HCT116 (cell line): ENCODE data around the gene ARHGEF37. TPM values are rescaled to one million over a fixed set of nuclear protein-coding genes. Genes with fewer than 3 reads are reported as not detected.

Experiments
- ATAC-seq: fragments of 200-7000 bp; cut with Tn5 transposase; 2 replicates; pipeline ENCODE4 v1.9.1; 2020; ENCODE audit warnings: mild to moderate bottlenecking, moderate library complexity
- BruUV-seq: library from RNA; stranded (reverse); fragments of 400-500 nt; replicated peaks from 2 replicates; lab custom pipeline; 2021; lab: Mats Ljungman, UMichigan
- CTCF ChIA-PET: fragments of 300-600 bp; sonication (Branson Sonifier 250); formaldehyde crosslinking; loops from one replicate; lab custom pipeline; 2021; ENCODE audit warnings: antibody characterized with exemption; lab: Charles Lee
- POLR2A ChIA-PET: fragments of 300-600, 350-600 bp; sonication (Branson Sonifier 250); formaldehyde crosslinking; loops from one replicate; lab custom pipeline; 2021; ENCODE audit warnings: antibody characterized with exemption; lab: Charles Lee
- RAD21 ChIA-PET, 2 experiments: fragments of 300-600 bp; sonication (Branson Sonifier 250); formaldehyde crosslinking; loops; one replicate each; lab custom pipeline; 2023; ENCODE audit warnings: low total read pairs in 2 of 2; ENCODE audit not compliant: uncharacterized antibody in 2 of 2, unreplicated experiment in 2 of 2, low non-redundant PET in 1 of 2; lab: Charles Lee
- DNase-seq: peaks from one replicate; pipeline ENCODE4 v3.0.0-alpha.2; 2010; ENCODE audit warnings: low read depth, low spot score
- H2AFZ ChIP-seq: fragments of 200-600 bp; shearing (Covaris generic), sonication (generic); 2 replicates; pipeline ENCODE4 v1.6.1; 2017; ENCODE audit warnings: low read depth, mixed run types, mixed read lengths, antibody characterized with exemption, low read length; ENCODE audit not compliant: poor library complexity, severe bottlenecking
- H3K27ac ChIP-seq: 2 replicates; pipeline ENCODE4 v1.5.1; 2012; ENCODE audit warnings: low read depth, low read length
- H3K27me3 ChIP-seq: fragments of 200-600 bp; sonication (generic); 2 replicates; pipeline ENCODE4 v1.6.1; 2016; ENCODE audit warnings: mixed run types, low read length, mixed read lengths; ENCODE audit not compliant: insufficient read depth
- H3K36me3 ChIP-seq, 2 experiments: fragments of 200-500 bp in 1 of 2; fragments of 200-600 bp in 1 of 2; sonication (Bioruptor generic) in 1 of 2; sonication (generic) in 1 of 2; 2 replicates each; pipeline versions ENCODE4 v1.5.1 to v1.6.1; 2014 to 2016; ENCODE audit warnings: low read length in 2 of 2, inconsistent platforms in 1 of 2, mixed read lengths in 1 of 2, mixed run types in 1 of 2; ENCODE audit not compliant: insufficient read depth in 2 of 2, control insufficient read depth in 1 of 2
- H3K4me1 ChIP-seq, 2 experiments: fragments of 200-600 bp in 1 of 2; sonication (generic) in 1 of 2; 2 replicates each; pipeline versions ENCODE4 v1.5.1 to v1.6.1; 2012 to 2017; ENCODE audit warnings: low read length in 2 of 2, inconsistent platforms in 1 of 2, mild to moderate bottlenecking in 1 of 2, mixed read lengths in 1 of 2, mixed run types in 1 of 2, moderate library complexity in 1 of 2; ENCODE audit not compliant: insufficient read depth in 2 of 2, control insufficient read depth in 1 of 2
- H3K4me2 ChIP-seq: fragments of 200-600 bp; sonication (generic); 2 replicates; pipeline ENCODE4 v1.6.1; 2017; ENCODE audit warnings: mixed run types, low read length, mixed read lengths
- H3K4me3 ChIP-seq, 2 experiments: fragments of 200-600 bp in 1 of 2; sonication (generic) in 1 of 2; replicated peaks in 1 of 2; 2 replicates each; pipeline ENCODE4 v1.5.1; 2011 to 2016; ENCODE audit warnings: low read length in 2 of 2, control low read depth in 1 of 2, low read depth in 1 of 2, mild to moderate bottlenecking in 1 of 2, mixed read lengths in 1 of 2, mixed run types in 1 of 2
- H3K79me2 ChIP-seq: fragments of 200-600 bp; sonication (generic); 2 replicates; pipeline ENCODE4 v1.6.1; 2017; ENCODE audit warnings: mild to moderate bottlenecking, mixed run types, low read length, moderate library complexity, mixed read lengths; ENCODE audit not compliant: insufficient read depth
- H3K9ac ChIP-seq: fragments of 200-600 bp; sonication (generic); 2 replicates; pipeline ENCODE4 v1.6.1; 2016; ENCODE audit warnings: low read length, mixed read lengths
- H3K9me2 ChIP-seq: fragments of 200-600 bp; sonication (generic), shearing (Covaris generic); 2 replicates; pipeline ENCODE4 v1.6.1; 2017; ENCODE audit warnings: mixed run types, mild to moderate bottlenecking, moderate library complexity; ENCODE audit not compliant: insufficient read depth
- H3K9me3 ChIP-seq, 2 experiments: fragments of 200-500 bp in 1 of 2; fragments of 200-600 bp in 1 of 2; sonication (Bioruptor generic) in 1 of 2; sonication (generic) in 1 of 2; 2 replicates each; pipeline ENCODE4 v1.6.1; 2014 to 2017; ENCODE audit warnings: low read length in 2 of 2, mixed read lengths in 2 of 2, inconsistent platforms in 1 of 2, low read depth in 1 of 2, mild to moderate bottlenecking in 1 of 2, mixed run types in 1 of 2, moderate library complexity in 1 of 2; ENCODE audit not compliant: control insufficient read depth in 1 of 2, insufficient read depth in 1 of 2
- H4K20me1 ChIP-seq: fragments of 200-600 bp; sonication (generic), shearing (Covaris generic); 2 replicates; pipeline ENCODE4 v1.6.1; 2017; ENCODE audit warnings: mixed run types, mild to moderate bottlenecking, moderate library complexity; ENCODE audit not compliant: insufficient read depth
- CBX3 ChIP-seq: IDR thresholded peaks from 2 replicates; pipeline ENCODE4 v1.6.1; 2012; ENCODE audit warnings: low read depth
- CEBPB ChIP-seq: IDR thresholded peaks from 2 replicates; pipeline ENCODE4 v1.6.1; 2012; ENCODE audit warnings: low read depth
- FOSL1 ChIP-seq: IDR thresholded peaks from 2 replicates; pipeline ENCODE4 v1.6.1; 2012; ENCODE audit warnings: low read depth
- POLR2A ChIP-seq: IDR thresholded peaks from 2 replicates; pipeline ENCODE4 v1.7.0; 2011; ENCODE audit warnings: borderline replicate concordance; ENCODE audit not compliant: insufficient read depth, insufficient read length; ENCODE audit errors: extremely low read depth
- POLR2AphosphoS5 ChIP-seq: IDR thresholded peaks from 2 replicates; pipeline ENCODE4 v1.6.1; 2011; ENCODE audit warnings: mild to moderate bottlenecking, low read depth, low read length, moderate library complexity
- SIN3A ChIP-seq: IDR thresholded peaks from 2 replicates; pipeline ENCODE4 v1.6.1; 2012; ENCODE audit warnings: low read depth
- SP1 ChIP-seq: IDR thresholded peaks from 2 replicates; pipeline ENCODE4 v1.6.1; 2012; ENCODE audit warnings: low read depth
- ZFX ChIP-seq: fragments of 450-650 bp; IDR thresholded peaks from 2 replicates; pipeline ENCODE4 v1.6.1; 2017
- intact Hi-C: fragments of 100-400 bp; cut with micrococcal nuclease; formaldehyde crosslinking; loops from 2 replicates; pipeline ENCODE4 v1.10.0; 2022
- total RNA-seq: library from RNA; stranded (reverse); gene quantifications from one replicate; pipeline ENCODE4 v1.2.1, GENCODE V29; 2021; ENCODE audit not compliant: unreplicated experiment
- TF ChIP-seq, protein P1 (sequence below), 3 experiments: fragments of 200-600 bp in 1 of 3; sonication (generic) in 1 of 3; IDR thresholded peaks in 2 of 3; conservative IDR thresholded peaks in 1 of 3; 2 replicates each; pipeline ENCODE4 v1.5.1; 2012 to 2017; ENCODE audit warnings: low read depth in 2 of 3, low read length in 2 of 3, antibody characterized with exemption in 1 of 3, borderline replicate concordance in 1 of 3, control low read depth in 1 of 3, mild to moderate bottlenecking in 1 of 3, mixed read lengths in 1 of 3, mixed run types in 1 of 3, moderate library complexity in 1 of 3; ENCODE audit not compliant: insufficient read depth in 1 of 3
- TF ChIP-seq, protein P2 (sequence below): IDR thresholded peaks from 2 replicates; pipeline ENCODE4 v1.6.1; 2012
- TF ChIP-seq, protein P3 (sequence below): IDR thresholded peaks from 2 replicates; pipeline ENCODE4 v1.6.1; 2012; ENCODE audit warnings: low read depth
- TF ChIP-seq, protein P4 (sequence below): IDR thresholded peaks from 2 replicates; pipeline ENCODE4 v1.6.1; 2011; ENCODE audit warnings: mild to moderate bottlenecking, low read length, moderate library complexity; ENCODE audit not compliant: insufficient replicate concordance; ENCODE audit errors: extremely low read depth
- TF ChIP-seq, protein P5 (sequence below): IDR thresholded peaks from 2 replicates; pipeline ENCODE4 v1.6.1; 2012

Gene ARHGEF37
- total RNA-seq, 1 experiment from 2014 or later: 7.0 TPM

DNA sequence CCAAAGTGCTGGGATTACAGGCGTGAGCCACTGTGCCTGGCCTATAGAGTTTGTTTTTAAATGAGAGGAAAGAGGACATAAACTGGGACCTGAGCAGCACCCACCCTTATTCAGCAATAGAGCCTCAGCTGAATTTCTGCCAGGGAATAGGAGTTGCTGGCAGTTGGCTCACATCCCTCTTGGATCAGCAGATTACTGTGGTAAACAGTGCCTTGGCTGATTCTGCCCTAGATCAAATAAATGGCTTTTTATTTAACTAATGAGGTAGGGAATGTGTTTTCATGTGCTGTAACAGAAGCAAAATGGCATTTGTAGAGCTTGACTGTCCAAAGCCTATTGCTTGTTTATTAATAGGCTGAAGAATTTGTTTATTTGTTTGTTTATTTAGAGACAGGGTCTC lies 2.1 kb downstream of the ARHGEF37 start:
- H4K20me1 ChIP-seq: no peaks in the 10 kb centered on the region
- no peaks in the 10 kb centered on the region for H3K27me3 ChIP-seq
- ChIA-PET RAD21 (no interaction called here), POLR2A (no interaction called here), CTCF (interaction anchor here (1.2 to 3.6 kb wide), 2 partner anchors 34 to 35 kb away, joined by 3 to 10 read pairs; no protein-coding TSS in a partner anchor)
- no peaks in the 10 kb centered on the region for H3K9me3 ChIP-seq
- intact Hi-C loops: no loop called here
- no peaks in the 10 kb centered on the region for H3K36me3 ChIP-seq
- no peak overlapping the region for H2AFZ ChIP-seq
- no peaks in the 10 kb centered on the region for H3K79me2 ChIP-seq
- no peak overlapping the region for H3K9ac ChIP-seq
- TF ChIP-seq, protein P1, sequence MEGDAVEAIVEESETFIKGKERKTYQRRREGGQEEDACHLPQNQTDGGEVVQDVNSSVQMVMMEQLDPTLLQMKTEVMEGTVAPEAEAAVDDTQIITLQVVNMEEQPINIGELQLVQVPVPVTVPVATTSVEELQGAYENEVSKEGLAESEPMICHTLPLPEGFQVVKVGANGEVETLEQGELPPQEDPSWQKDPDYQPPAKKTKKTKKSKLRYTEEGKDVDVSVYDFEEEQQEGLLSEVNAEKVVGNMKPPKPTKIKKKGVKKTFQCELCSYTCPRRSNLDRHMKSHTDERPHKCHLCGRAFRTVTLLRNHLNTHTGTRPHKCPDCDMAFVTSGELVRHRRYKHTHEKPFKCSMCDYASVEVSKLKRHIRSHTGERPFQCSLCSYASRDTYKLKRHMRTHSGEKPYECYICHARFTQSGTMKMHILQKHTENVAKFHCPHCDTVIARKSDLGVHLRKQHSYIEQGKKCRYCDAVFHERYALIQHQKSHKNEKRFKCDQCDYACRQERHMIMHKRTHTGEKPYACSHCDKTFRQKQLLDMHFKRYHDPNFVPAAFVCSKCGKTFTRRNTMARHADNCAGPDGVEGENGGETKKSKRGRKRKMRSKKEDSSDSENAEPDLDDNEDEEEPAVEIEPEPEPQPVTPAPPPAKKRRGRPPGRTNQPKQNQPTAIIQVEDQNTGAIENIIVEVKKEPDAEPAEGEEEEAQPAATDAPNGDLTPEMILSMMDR (IDR thresholded peaks at IDR 0.05 in 2 of 3, conservative IDR thresholded peaks at IDR 0.05 in 1 of 3; ENCODE audit: borderline replicate concordance in 1 of 3, insufficient read depth in 1 of 3, low read depth in 2 of 3, low read length in 2 of 3): no peak
- no peak for TF ChIP-seq CBX3
- no peak for TF ChIP-seq CEBPB
- no peak for TF ChIP-seq FOSL1
- no peak for TF ChIP-seq ZFX
- TF ChIP-seq, protein P2, sequence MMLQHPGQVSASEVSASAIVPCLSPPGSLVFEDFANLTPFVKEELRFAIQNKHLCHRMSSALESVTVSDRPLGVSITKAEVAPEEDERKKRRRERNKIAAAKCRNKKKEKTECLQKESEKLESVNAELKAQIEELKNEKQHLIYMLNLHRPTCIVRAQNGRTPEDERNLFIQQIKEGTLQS: no peak
- no peak for ATAC-seq
- no peak for DNase-seq
- H3K9me2 ChIP-seq: no peaks in the 10 kb centered on the region
- no peak overlapping the region for H3K27ac ChIP-seq
- BruUV-seq: no TSS peak
- peaks cover 9 to 39% of the 10 kb centered on the region in 2 experiments for H3K4me1 ChIP-seq
- no peak overlapping the region for H3K4me2 ChIP-seq
- no peak overlapping the region for H3K4me3 ChIP-seq

DNA sequence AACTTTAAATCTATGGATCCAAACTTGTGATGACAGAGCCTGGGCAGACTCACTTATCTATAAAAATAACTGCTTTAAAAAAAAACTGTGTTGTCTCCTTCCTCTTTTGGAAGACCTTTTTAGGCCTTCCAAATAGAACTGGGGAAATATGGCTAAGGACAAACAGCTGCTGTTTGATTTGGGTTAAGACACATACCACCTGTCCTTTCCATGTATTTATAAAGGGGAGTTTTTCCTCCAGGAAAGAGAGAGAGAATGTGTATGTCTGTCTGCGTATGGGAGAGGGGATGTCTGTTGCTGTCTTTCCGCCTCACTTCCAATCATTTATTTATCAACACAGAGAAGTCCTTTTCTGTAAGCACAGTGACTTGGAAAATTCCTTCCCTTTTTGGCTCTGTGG lies 2.8 kb downstream of the ARHGEF37 start:
- no peak overlapping the region for H3K27ac ChIP-seq
- H3K9ac ChIP-seq: no peak overlapping the region
- no peak overlapping the region for H2AFZ ChIP-seq
- no peaks in the 10 kb centered on the region for H3K36me3 ChIP-seq
- no peak for ATAC-seq
- H3K9me2 ChIP-seq: no peaks in the 10 kb centered on the region
- no TSS peak for BruUV-seq
- POLR2A ChIA-PET: no interaction called here
- H3K4me2 ChIP-seq: no peak overlapping the region
- DNase-seq: no peak
- no peaks in the 10 kb centered on the region for H3K79me2 ChIP-seq
- intact Hi-C loops: no loop called here
- no peaks in the 10 kb centered on the region for H3K27me3 ChIP-seq
- CTCF ChIA-PET: interaction anchor here (3.6 kb wide), 1 partner anchor 34 kb away, joined by 10 read pairs; no protein-coding TSS in a partner anchor
- no peaks in the 10 kb centered on the region for H4K20me1 ChIP-seq
- no peak overlapping the region for H3K4me3 ChIP-seq
- H3K9me3 ChIP-seq: no peaks in the 10 kb centered on the region
- RAD21 ChIA-PET: no interaction called here
- H3K4me1 ChIP-seq: peaks cover 9 to 39% of the 10 kb centered on the region in 2 experiments
- TF ChIP-seq, protein P3, sequence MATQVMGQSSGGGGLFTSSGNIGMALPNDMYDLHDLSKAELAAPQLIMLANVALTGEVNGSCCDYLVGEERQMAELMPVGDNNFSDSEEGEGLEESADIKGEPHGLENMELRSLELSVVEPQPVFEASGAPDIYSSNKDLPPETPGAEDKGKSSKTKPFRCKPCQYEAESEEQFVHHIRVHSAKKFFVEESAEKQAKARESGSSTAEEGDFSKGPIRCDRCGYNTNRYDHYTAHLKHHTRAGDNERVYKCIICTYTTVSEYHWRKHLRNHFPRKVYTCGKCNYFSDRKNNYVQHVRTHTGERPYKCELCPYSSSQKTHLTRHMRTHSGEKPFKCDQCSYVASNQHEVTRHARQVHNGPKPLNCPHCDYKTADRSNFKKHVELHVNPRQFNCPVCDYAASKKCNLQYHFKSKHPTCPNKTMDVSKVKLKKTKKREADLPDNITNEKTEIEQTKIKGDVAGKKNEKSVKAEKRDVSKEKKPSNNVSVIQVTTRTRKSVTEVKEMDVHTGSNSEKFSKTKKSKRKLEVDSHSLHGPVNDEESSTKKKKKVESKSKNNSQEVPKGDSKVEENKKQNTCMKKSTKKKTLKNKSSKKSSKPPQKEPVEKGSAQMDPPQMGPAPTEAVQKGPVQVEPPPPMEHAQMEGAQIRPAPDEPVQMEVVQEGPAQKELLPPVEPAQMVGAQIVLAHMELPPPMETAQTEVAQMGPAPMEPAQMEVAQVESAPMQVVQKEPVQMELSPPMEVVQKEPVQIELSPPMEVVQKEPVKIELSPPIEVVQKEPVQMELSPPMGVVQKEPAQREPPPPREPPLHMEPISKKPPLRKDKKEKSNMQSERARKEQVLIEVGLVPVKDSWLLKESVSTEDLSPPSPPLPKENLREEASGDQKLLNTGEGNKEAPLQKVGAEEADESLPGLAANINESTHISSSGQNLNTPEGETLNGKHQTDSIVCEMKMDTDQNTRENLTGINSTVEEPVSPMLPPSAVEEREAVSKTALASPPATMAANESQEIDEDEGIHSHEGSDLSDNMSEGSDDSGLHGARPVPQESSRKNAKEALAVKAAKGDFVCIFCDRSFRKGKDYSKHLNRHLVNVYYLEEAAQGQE: no peak
- no peak for TF ChIP-seq SP1
- no peak for TF ChIP-seq ZFX
- no peak for TF ChIP-seq POLR2A
- TF ChIP-seq, protein P4, sequence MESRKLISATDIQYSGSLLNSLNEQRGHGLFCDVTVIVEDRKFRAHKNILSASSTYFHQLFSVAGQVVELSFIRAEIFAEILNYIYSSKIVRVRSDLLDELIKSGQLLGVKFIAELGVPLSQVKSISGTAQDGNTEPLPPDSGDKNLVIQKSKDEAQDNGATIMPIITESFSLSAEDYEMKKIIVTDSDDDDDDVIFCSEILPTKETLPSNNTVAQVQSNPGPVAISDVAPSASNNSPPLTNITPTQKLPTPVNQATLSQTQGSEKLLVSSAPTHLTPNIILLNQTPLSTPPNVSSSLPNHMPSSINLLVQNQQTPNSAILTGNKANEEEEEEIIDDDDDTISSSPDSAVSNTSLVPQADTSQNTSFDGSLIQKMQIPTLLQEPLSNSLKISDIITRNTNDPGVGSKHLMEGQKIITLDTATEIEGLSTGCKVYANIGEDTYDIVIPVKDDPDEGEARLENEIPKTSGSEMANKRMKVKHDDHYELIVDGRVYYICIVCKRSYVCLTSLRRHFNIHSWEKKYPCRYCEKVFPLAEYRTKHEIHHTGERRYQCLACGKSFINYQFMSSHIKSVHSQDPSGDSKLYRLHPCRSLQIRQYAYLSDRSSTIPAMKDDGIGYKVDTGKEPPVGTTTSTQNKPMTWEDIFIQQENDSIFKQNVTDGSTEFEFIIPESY: no peak
- no peak for TF ChIP-seq FOSL1
- no peak for TF ChIP-seq POLR2AphosphoS5
- TF ChIP-seq SIN3A: no peak
- TF ChIP-seq, protein P5, sequence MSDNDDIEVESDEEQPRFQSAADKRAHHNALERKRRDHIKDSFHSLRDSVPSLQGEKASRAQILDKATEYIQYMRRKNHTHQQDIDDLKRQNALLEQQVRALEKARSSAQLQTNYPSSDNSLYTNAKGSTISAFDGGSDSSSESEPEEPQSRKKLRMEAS: no peak
